H9 (cell line): Measurements from ENCODE around the gene KIF21A. TPM values are rescaled to one million over a fixed set of nuclear protein-coding genes. Genes with fewer than 3 reads are reported as not detected.
"Not testable (repeated sequence)": the region's sequence is repeated elsewhere in the genome, so short reads cannot be mapped to it uniquely, and the experiment has no call there.

Experiments
- DNase-seq: peaks from one replicate; pipeline ENCODE4 v3.0.0-alpha.2; 2017
- H2AFZ ChIP-seq: one replicate; pipeline ENCODE4 v1.6.1; 2013; ENCODE audit warnings: mild to moderate bottlenecking, low read length, control low read depth, moderate library complexity
- H2AK5ac ChIP-seq: 2 replicates; pipeline ENCODE4 v1.6.1; 2013; ENCODE audit warnings: low read length, control low read depth, mixed read lengths; ENCODE audit not compliant: insufficient read length
- H2BK120ac ChIP-seq: one replicate; pipeline ENCODE4 v1.6.1; 2013; ENCODE audit warnings: low read depth, mild to moderate bottlenecking, low read length, control low read depth, inconsistent platforms; ENCODE audit not compliant: poor library complexity, severe bottlenecking
- H2BK12ac ChIP-seq: 2 replicates; pipeline ENCODE4 v1.6.1; 2013; ENCODE audit warnings: low read length, control low read depth, mixed read lengths, low read depth; ENCODE audit not compliant: insufficient read length
- H2BK15ac ChIP-seq: 2 replicates; pipeline ENCODE4 v1.6.1; 2013; ENCODE audit warnings: low read depth, low read length, control low read depth
- H2BK20ac ChIP-seq: one replicate; pipeline ENCODE4 v1.6.1; 2013; ENCODE audit warnings: low read depth, mild to moderate bottlenecking, low read length, control low read depth, inconsistent platforms; ENCODE audit not compliant: poor library complexity, severe bottlenecking
- H2BK5ac ChIP-seq: 2 replicates; pipeline ENCODE4 v1.6.1; 2013; ENCODE audit warnings: low read length, control low read depth, mixed read lengths; ENCODE audit not compliant: insufficient read length
- H3K14ac ChIP-seq: 2 replicates; pipeline ENCODE4 v1.6.1; 2013; ENCODE audit warnings: low read length, control low read depth; ENCODE audit not compliant: insufficient read depth
- H3K18ac ChIP-seq: 2 replicates; pipeline ENCODE4 v1.6.1; 2013; ENCODE audit warnings: low read depth, mild to moderate bottlenecking, mixed read lengths, low read length, control low read depth; ENCODE audit not compliant: insufficient read length
- H3K23ac ChIP-seq: 2 replicates; pipeline ENCODE4 v1.6.1; 2013; ENCODE audit warnings: low read length, control low read depth, mixed read lengths, low read depth; ENCODE audit not compliant: insufficient read length
- H3K23me2 ChIP-seq: 2 replicates; pipeline ENCODE4 v1.6.1; 2013; ENCODE audit warnings: low read depth, mild to moderate bottlenecking, mixed read lengths, low read length, control low read depth; ENCODE audit not compliant: insufficient read length, poor library complexity, severe bottlenecking
- H3K27ac ChIP-seq: 2 replicates; pipeline ENCODE4 v1.5.1; 2013; ENCODE audit warnings: low read length, control low read depth, mixed read lengths, low read depth; ENCODE audit not compliant: insufficient read length
- H3K27me3 ChIP-seq: 2 replicates; pipeline ENCODE4 v1.6.1; 2013; ENCODE audit warnings: low read length, control low read depth, inconsistent platforms; ENCODE audit not compliant: insufficient read depth
- H3K4ac ChIP-seq: 2 replicates; pipeline ENCODE4 v1.6.1; 2013; ENCODE audit warnings: low read depth, mild to moderate bottlenecking, control low read depth, inconsistent platforms, low read length, moderate library complexity
- H3K4me1 ChIP-seq: 2 replicates; pipeline ENCODE4 v1.6.1; 2013; ENCODE audit warnings: low read length, control low read depth, inconsistent platforms; ENCODE audit not compliant: insufficient read depth
- H3K4me2 ChIP-seq: 2 replicates; pipeline ENCODE4 v1.6.1; 2013; ENCODE audit warnings: low read length, control low read depth, mixed read lengths; ENCODE audit not compliant: insufficient read length, insufficient read depth
- H3K56ac ChIP-seq: 2 replicates; pipeline ENCODE4 v1.6.1; 2013; ENCODE audit warnings: low read depth, mild to moderate bottlenecking, mixed read lengths, low read length, control low read depth; ENCODE audit not compliant: insufficient read length
- H3K79me1 ChIP-seq: 2 replicates; pipeline ENCODE4 v1.6.1; 2013; ENCODE audit warnings: low read depth, mild to moderate bottlenecking, moderate library complexity, low read length, control low read depth, inconsistent platforms; ENCODE audit not compliant: insufficient read depth, poor library complexity, severe bottlenecking
- H3K79me2 ChIP-seq: 2 replicates; pipeline ENCODE4 v1.6.1; 2013; ENCODE audit warnings: low read length, control low read depth, inconsistent platforms; ENCODE audit not compliant: insufficient read depth
- H3K9ac ChIP-seq: 2 replicates; pipeline ENCODE4 v1.6.1; 2013; ENCODE audit warnings: low read length, control low read depth, mixed read lengths; ENCODE audit not compliant: insufficient read length; ENCODE audit errors: extremely low read depth
- H3K9me3 ChIP-seq: one replicate; pipeline ENCODE4 v1.6.1; 2013; ENCODE audit warnings: low read depth, low read length, inconsistent platforms; ENCODE audit not compliant: control insufficient read depth
- H3T11ph ChIP-seq: one replicate; pipeline ENCODE4 v1.6.1; 2013; ENCODE audit warnings: mild to moderate bottlenecking, low read length, control low read depth, inconsistent platforms
- H4K20me1 ChIP-seq: one replicate; pipeline ENCODE4 v1.6.1; 2013; ENCODE audit not compliant: control insufficient read depth, insufficient read length, insufficient read depth
- H4K5ac ChIP-seq: 2 replicates; pipeline ENCODE4 v1.6.1; 2013; ENCODE audit warnings: low read depth, mild to moderate bottlenecking, mixed read lengths, low read length, control low read depth; ENCODE audit not compliant: insufficient read length
- H4K8ac ChIP-seq: replicated peaks from 2 replicates; pipeline ENCODE4 v1.6.1; 2013; ENCODE audit warnings: low read length, control low read depth, mixed read lengths, low read depth; ENCODE audit not compliant: insufficient read length
- H4K91ac ChIP-seq: 2 replicates; pipeline ENCODE4 v1.6.1; 2013; ENCODE audit warnings: low read depth, mild to moderate bottlenecking, moderate library complexity, mixed read lengths, low read length, control low read depth; ENCODE audit not compliant: insufficient read length
- H3K27ac Mint-ChIP-seq, 3 experiments: 2 replicates in 2 of 3; 3 replicates in 1 of 3; pipeline ENCODE4 v1.8.0; 2020 to 2021; ENCODE audit warnings: mixed read lengths in 3 of 3, mild to moderate bottlenecking in 1 of 3, moderate library complexity in 1 of 3
- H3K27me3 Mint-ChIP-seq: 2 replicates; pipeline ENCODE4 v1.8.0; 2021; ENCODE audit warnings: low read depth, mild to moderate bottlenecking, moderate library complexity, mixed read lengths
- H3K36me3 Mint-ChIP-seq, 3 experiments: 2 replicates in 2 of 3; 3 replicates in 1 of 3; pipeline ENCODE4 v1.8.0; 2020 to 2021; ENCODE audit warnings: low read depth in 3 of 3, mixed read lengths in 3 of 3; ENCODE audit not compliant: insufficient read depth in 1 of 3
- H3K4me1 Mint-ChIP-seq, 2 experiments: 2 replicates each; pipeline ENCODE4 v1.8.0; 2020; ENCODE audit warnings: mixed read lengths in 2 of 2
- H3K4me3 Mint-ChIP-seq, 2 experiments: 2 replicates in 1 of 2; 3 replicates in 1 of 2; pipeline ENCODE4 v1.8.0; 2020 to 2021; ENCODE audit warnings: mild to moderate bottlenecking in 2 of 2, mixed read lengths in 2 of 2, moderate library complexity in 1 of 2
- H3K9me3 Mint-ChIP-seq, 2 experiments: 2 replicates in 1 of 2; 3 replicates in 1 of 2; pipeline ENCODE4 v1.8.0; 2020; ENCODE audit warnings: mild to moderate bottlenecking in 2 of 2, mixed read lengths in 2 of 2, moderate library complexity in 1 of 2
- WGBS: extraction: QIAGEN DNeasy Blood & Tissue Kit; methylation state at CpG from one replicate; pipeline ENCODE4 v1.1.7; 2013; ENCODE audit warnings: missing lambda C conversion rate, low lambda C conversion rate, mixed read lengths; ENCODE audit not compliant: insufficient read length; ENCODE audit errors: extremely low coverage; 5-methylcytosine and 5-hydroxymethylcytosine counted together
- total RNA-seq: library from RNA; stranded (reverse); gene quantifications from 2 replicates; pipeline ENCODE4 v1.2.1, GENCODE V29; 2021
- TF ChIP-seq, protein P1 (sequence below): fragments of 200-600 bp; sonication (generic); conservative IDR thresholded peaks from 3 replicates; pipeline ENCODE4 v1.8.0; 2021; ENCODE audit warnings: antibody characterized with exemption, mild to moderate bottlenecking

Gene KIF21A
- total RNA-seq, 1 experiment from 2014 or later: 17.2 TPM

DNA sequence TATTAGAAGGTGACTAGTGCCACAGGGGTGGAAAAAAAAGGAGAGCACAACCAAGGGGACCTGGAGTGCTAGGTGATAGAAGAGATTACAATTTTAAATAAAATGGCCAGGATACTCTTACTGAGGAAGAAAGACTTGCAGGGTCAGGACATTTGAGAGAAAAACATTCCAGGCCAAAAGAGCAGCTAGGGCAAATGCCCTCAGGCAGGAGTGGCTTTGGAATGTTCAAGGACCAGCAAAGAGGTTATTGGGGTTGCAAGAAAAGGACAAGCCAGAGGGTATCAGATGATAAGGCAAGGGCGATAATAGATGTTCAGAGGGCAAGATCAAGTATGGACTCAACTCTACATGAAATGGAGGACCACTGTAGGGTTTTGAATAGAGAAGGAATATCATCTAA lies 146.4 kb downstream of the KIF21A start:
- Histone ChIP-seq H2BK120ac (no peak overlapping the region), H4K91ac (no peak overlapping the region), H4K5ac (no peak overlapping the region), H3K9me3 (no peaks in the 10 kb centered on the region), H3T11ph (no peak overlapping the region), H3K4me1 (no peaks in the 10 kb centered on the region), H2BK12ac (no peak overlapping the region), H3K23ac (no peak overlapping the region), H3K27ac (no peak overlapping the region), H3K79me2 (no peaks in the 10 kb centered on the region), H3K14ac (no peak overlapping the region), H3K79me1 (no peaks in the 10 kb centered on the region), H2BK5ac (no peak overlapping the region), H2BK20ac (no peak overlapping the region), H3K56ac (no peak overlapping the region), H3K4ac (no peak overlapping the region), H3K9ac (no peak overlapping the region), H3K18ac (no peak overlapping the region), H4K20me1 (no peaks in the 10 kb centered on the region), H2AK5ac (no peak overlapping the region), H3K23me2 (no peaks in the 10 kb centered on the region), H2BK15ac (no peak overlapping the region), H2AFZ (no peak overlapping the region), H4K8ac (no peak overlapping the region), H3K27me3 (no peaks in the 10 kb centered on the region), H3K4me2 (no peak overlapping the region)
- Mint-ChIP-seq H3K4me1 (peaks cover 0 to 7% of the 10 kb centered on the region in 2 experiments; a peak in 3 of 4 replicates), H3K36me3 (peaks cover 3 to 15% (median 7%) of the 10 kb centered on the region in 3 experiments; a peak in 5 of 7 replicates), H3K9me3 (no peaks in the 10 kb centered on the region), H3K4me3 (no peak overlapping the region), H3K27ac (no peak overlapping the region), H3K27me3 (no peaks in the 10 kb centered on the region)
- TF ChIP-seq, protein P1, sequence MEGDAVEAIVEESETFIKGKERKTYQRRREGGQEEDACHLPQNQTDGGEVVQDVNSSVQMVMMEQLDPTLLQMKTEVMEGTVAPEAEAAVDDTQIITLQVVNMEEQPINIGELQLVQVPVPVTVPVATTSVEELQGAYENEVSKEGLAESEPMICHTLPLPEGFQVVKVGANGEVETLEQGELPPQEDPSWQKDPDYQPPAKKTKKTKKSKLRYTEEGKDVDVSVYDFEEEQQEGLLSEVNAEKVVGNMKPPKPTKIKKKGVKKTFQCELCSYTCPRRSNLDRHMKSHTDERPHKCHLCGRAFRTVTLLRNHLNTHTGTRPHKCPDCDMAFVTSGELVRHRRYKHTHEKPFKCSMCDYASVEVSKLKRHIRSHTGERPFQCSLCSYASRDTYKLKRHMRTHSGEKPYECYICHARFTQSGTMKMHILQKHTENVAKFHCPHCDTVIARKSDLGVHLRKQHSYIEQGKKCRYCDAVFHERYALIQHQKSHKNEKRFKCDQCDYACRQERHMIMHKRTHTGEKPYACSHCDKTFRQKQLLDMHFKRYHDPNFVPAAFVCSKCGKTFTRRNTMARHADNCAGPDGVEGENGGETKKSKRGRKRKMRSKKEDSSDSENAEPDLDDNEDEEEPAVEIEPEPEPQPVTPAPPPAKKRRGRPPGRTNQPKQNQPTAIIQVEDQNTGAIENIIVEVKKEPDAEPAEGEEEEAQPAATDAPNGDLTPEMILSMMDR: no peak
- DNase-seq: peak; percentile 33
- WGBS: no CpG with 5 or more reads among the region's 1 CpG

- no CpG with 5 or more reads among the region's 12 CpGs for WGBS
- not testable (repeated sequence) for H2BK15ac ChIP-seq
Measured at GRCh38 chr12:39295593-39295992, 147.3 kb downstream of the KIF21A start.

More at GRCh38 chr12:39295593-39295992, 147.3 kb downstream of the KIF21A start:
- H2AFZ ChIP-seq, H3K79me1 ChIP-seq, H3K18ac ChIP-seq, H4K5ac ChIP-seq, H4K8ac ChIP-seq, H3K14ac ChIP-seq, H2BK120ac ChIP-seq, H3K9ac ChIP-seq, H2BK5ac ChIP-seq, H3K23me2 ChIP-seq, DNase-seq, H3K23ac ChIP-seq, H3K4me3 Mint-ChIP-seq, H3K27me3 Mint-ChIP-seq, H4K91ac ChIP-seq, H3K4me1 Mint-ChIP-seq, H3K4ac ChIP-seq, H3K4me2 ChIP-seq, H3K56ac ChIP-seq, H3K9me3 Mint-ChIP-seq, H3K27ac ChIP-seq, H3K79me2 ChIP-seq, H2AK5ac ChIP-seq, H4K20me1 ChIP-seq, H3K27me3 ChIP-seq, H3K4me1 ChIP-seq, H3T11ph ChIP-seq, H3K9me3 ChIP-seq, H2BK12ac ChIP-seq, H2BK20ac ChIP-seq: not testable (repeated sequence)
- peaks cover 3 to 12% (median 7%) of the 10 kb centered on the region in 3 experiments; a peak in 5 of 7 replicates for H3K36me3 Mint-ChIP-seq
- H3K27ac Mint-ChIP-seq: peak overlapping the region in 1 of 3 experiments; percentile 88; a peak in 1 of 7 replicates
